Loucy (cell line): ENCODE data around the gene MAP7D2.

Experiments used
- H2AFZ ChIP-seq: fragments of 200-600 bp; sonication (generic); 2 replicates; pipeline ENCODE4 v1.6.0; 2016; ENCODE audit warnings: antibody characterized with exemption, mild to moderate bottlenecking, low read length, moderate library complexity
- H3F3A ChIP-seq: fragments of 200-600 bp; 2 replicates; pipeline ENCODE4 v1.6.0; 2016; ENCODE audit warnings: antibody characterized with exemption, low read depth, mild to moderate bottlenecking
- H3K27me3 ChIP-seq: fragments of 200-600 bp; sonication (generic); 2 replicates; pipeline ENCODE4 v1.6.1; 2014; ENCODE audit warnings: low read length, mild to moderate bottlenecking; ENCODE audit not compliant: insufficient read depth, poor library complexity, severe bottlenecking
- H3K36me3 ChIP-seq: fragments of 200-600 bp; sonication (generic); 2 replicates; pipeline ENCODE4 v1.6.1; 2016; ENCODE audit warnings: low read length; ENCODE audit not compliant: insufficient read depth
- H3K4me1 ChIP-seq: fragments of 200-600 bp; sonication (generic); 2 replicates; pipeline ENCODE4 v1.5.1; 2014; ENCODE audit warnings: low read length, mild to moderate bottlenecking; ENCODE audit not compliant: insufficient read depth, poor library complexity, severe bottlenecking
- H3K4me2 ChIP-seq: fragments of 200-600 bp; sonication (generic); 2 replicates; pipeline ENCODE4 v1.6.0; 2014; ENCODE audit warnings: antibody characterized with exemption, low read length, low read depth, mild to moderate bottlenecking; ENCODE audit not compliant: poor library complexity, severe bottlenecking
- H3K4me3 ChIP-seq: fragments of 200-600 bp; sonication (generic); 2 replicates; pipeline ENCODE4 v1.5.1; 2014; ENCODE audit warnings: low read length, mild to moderate bottlenecking, mixed read lengths; ENCODE audit not compliant: poor library complexity, severe bottlenecking
- H3K79me2 ChIP-seq: fragments of 200-600 bp; sonication (generic); 2 replicates; pipeline ENCODE4 v1.6.1; 2014; ENCODE audit warnings: low read length; ENCODE audit not compliant: insufficient read depth
- H3K9ac ChIP-seq: fragments of 200-600 bp; sonication (generic); 2 replicates; pipeline ENCODE4 v1.6.0; 2014; ENCODE audit warnings: mild to moderate bottlenecking, low read depth, low read length, moderate library complexity; ENCODE audit not compliant: poor library complexity, severe bottlenecking
- H3K9me2 ChIP-seq: fragments of 200-600 bp; sonication (generic); replicated peaks from 2 replicates; pipeline ENCODE4 v1.6.1; 2016; ENCODE audit warnings: low read depth, low read length, mixed read lengths
- H3K9me3 ChIP-seq: fragments of 200-600 bp; sonication (generic); 2 replicates; pipeline ENCODE4 v1.6.1; 2014; ENCODE audit warnings: mild to moderate bottlenecking, antibody characterized with exemption, low read length, low read depth; ENCODE audit not compliant: insufficient read depth
- H4K20me1 ChIP-seq: fragments of 200-600 bp; sonication (generic); 2 replicates; pipeline ENCODE4 v1.6.0; 2014; ENCODE audit warnings: antibody characterized with exemption, low read length, mild to moderate bottlenecking; ENCODE audit not compliant: insufficient read depth, poor library complexity, severe bottlenecking
- EZH2phosphoT487 ChIP-seq: fragments of 200-600 bp; IDR thresholded peaks from 2 replicates; pipeline ENCODE4 v1.6.1; 2018; ENCODE audit warnings: antibody characterized with exemption, mild to moderate bottlenecking, moderate library complexity, borderline replicate concordance
- TF ChIP-seq, protein P1 (sequence below): fragments of 200-600 bp; sonication (generic); conservative IDR thresholded peaks from 2 replicates; pipeline ENCODE4 v1.5.1; 2014; ENCODE audit warnings: mild to moderate bottlenecking, antibody characterized with exemption, low read length

The MAP7D2 gene

DNA sequence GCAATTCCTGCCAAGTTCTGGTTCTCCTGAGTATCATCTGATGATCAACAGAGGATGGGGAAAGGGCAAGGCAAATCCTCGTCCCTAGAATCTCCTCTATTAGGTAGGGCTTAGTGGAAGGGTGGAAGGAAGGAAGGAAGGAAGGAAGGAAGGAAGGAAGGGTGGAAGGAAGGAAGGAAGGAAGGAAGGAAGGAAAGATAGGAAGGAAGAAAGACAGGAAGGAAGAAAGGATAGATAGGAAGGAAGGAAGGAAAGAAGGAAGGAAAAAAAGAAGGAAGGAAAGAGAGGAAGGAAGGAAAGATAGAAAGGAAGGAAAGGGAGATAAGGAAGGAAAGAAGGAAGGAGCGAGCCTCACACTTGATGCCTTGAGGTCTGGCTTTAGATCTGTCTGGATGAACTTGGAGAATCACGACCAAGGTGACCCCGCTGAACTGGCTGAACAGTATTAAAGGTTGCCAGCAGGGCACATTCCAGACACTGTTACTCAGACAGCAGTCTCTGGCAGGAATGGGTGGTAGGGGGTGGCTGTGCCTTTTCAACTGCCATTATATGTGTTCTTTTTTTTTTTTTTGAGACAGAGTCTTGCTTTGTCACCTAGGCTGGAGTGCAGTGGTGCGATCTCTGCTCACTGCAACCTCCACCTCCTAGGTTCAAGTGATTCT lies 57.1 kb downstream of the MAP7D2 start:
- Histone ChIP-seq H3K9ac (no peak overlapping the region), H2AFZ (no peak overlapping the region), H3K36me3 (no peaks in the 10 kb centered on the region), H3K27me3 (no peaks in the 10 kb centered on the region), H3K4me1 (peaks cover 73% of the 10 kb centered on the region), H3F3A (peaks cover 8% of the 10 kb centered on the region; the same call in 1 of the 2 replicates), H3K79me2 (0 out of 2 replicates have a peak, but pooled peaks cover 7% of the 10 kb centered on the region), H3K9me2 (no peaks in the 10 kb centered on the region), H4K20me1 (no peaks in the 10 kb centered on the region), H3K9me3 (no peaks in the 10 kb centered on the region), H3K4me2 (no peak overlapping the region), H3K4me3 (no peak overlapping the region)
- TF ChIP-seq, protein P1, sequence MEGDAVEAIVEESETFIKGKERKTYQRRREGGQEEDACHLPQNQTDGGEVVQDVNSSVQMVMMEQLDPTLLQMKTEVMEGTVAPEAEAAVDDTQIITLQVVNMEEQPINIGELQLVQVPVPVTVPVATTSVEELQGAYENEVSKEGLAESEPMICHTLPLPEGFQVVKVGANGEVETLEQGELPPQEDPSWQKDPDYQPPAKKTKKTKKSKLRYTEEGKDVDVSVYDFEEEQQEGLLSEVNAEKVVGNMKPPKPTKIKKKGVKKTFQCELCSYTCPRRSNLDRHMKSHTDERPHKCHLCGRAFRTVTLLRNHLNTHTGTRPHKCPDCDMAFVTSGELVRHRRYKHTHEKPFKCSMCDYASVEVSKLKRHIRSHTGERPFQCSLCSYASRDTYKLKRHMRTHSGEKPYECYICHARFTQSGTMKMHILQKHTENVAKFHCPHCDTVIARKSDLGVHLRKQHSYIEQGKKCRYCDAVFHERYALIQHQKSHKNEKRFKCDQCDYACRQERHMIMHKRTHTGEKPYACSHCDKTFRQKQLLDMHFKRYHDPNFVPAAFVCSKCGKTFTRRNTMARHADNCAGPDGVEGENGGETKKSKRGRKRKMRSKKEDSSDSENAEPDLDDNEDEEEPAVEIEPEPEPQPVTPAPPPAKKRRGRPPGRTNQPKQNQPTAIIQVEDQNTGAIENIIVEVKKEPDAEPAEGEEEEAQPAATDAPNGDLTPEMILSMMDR = no peak
- TF ChIP-seq EZH2phosphoT487 = no peak

GRCh38 chrX:20057479-20057878 lies 59.2 kb downstream of the MAP7D2 start:
- Histone ChIP-seq H3K4me2 (no peak overlapping the region), H3K9me2 (no peaks in the 10 kb centered on the region)
- no peak for TF ChIP-seq EZH2phosphoT487
- TF ChIP-seq, protein P1 = no peak

DNA sequence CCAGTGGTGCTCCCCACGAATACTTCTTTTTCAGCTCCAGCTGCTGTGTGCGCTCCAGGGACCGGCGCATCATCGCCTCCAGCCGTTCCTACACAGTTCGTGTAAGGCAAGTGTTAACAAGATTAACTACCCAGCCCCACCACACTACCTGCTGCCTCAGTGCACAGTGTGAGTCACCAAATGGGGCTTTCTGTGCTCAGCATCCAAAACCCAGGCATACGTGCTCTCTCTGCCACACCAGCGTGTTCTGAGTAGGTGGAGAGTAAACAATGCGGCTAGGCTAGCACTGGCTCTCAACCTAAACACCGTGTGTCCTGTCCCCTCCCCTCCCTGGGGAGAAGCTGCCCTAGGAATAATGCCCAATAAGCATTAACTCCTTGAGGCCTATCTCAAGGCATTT lies 60.0 kb downstream of the MAP7D2 start:
- no peak overlapping the region for H3K9ac ChIP-seq
- TF ChIP-seq EZH2phosphoT487 = no peak
- TF ChIP-seq, protein P1 = no peak
- peaks cover 52% of the 10 kb centered on the region for H3K4me1 ChIP-seq
- no peak overlapping the region for H3K4me2 ChIP-seq
- no peaks in the 10 kb centered on the region for H4K20me1 ChIP-seq
- no peak overlapping the region for H3K4me3 ChIP-seq
- no peaks in the 10 kb centered on the region for H3K36me3 ChIP-seq
- peak overlapping the region; percentile 49; the same call in 1 of the 2 replicates for H2AFZ ChIP-seq
- H3K9me3 ChIP-seq = no peaks in the 10 kb centered on the region
- H3K9me2 ChIP-seq = no peaks in the 10 kb centered on the region
- no peaks in the 10 kb centered on the region for H3K79me2 ChIP-seq
- peaks cover 1% of the 10 kb centered on the region; the same call in 1 of the 2 replicates for H3F3A ChIP-seq
- no peaks in the 10 kb centered on the region for H3K27me3 ChIP-seq

More at GRCh38 chrX:20057479-20057878, 59.2 kb downstream of the MAP7D2 start:
- Histone ChIP-seq H3K4me3 (no peak overlapping the region), H3K79me2 (no peaks in the 10 kb centered on the region), H3K36me3 (no peaks in the 10 kb centered on the region), H2AFZ (no peak overlapping the region), H3K4me1 (peaks cover 60% of the 10 kb centered on the region), H3K27me3 (no peaks in the 10 kb centered on the region), H3K9me3 (no peaks in the 10 kb centered on the region), H3K9ac (no peak overlapping the region), H3F3A (peaks cover 8% of the 10 kb centered on the region; the same call in 1 of the 2 replicates), H4K20me1 (no peaks in the 10 kb centered on the region)
